Measurements from ENCODE around the gene ZNF789. TPM values are rescaled to one million over a fixed set of nuclear protein-coding genes. Genes with fewer than 3 reads are reported as not detected.

Gene ZNF789
- total RNA-seq, 1 donor from 2014 or later: 20.2 TPM

GRCh38 chr7:99473315-99473596 is 566 bp downstream of the ZNF789 start:
- peaks cover 3% of the 10 kb centered on the region for H4K20me1 ChIP-seq (ENCODE audit: low read depth)
- H3K4me3 ChIP-seq: peak overlapping the region; percentile 86
- peak overlapping the region; percentile 84 for H3K9ac ChIP-seq
- Mint-ChIP-seq H3K9me3 (no peaks in the 10 kb centered on the region), H3K27me3 (ENCODE audit: insufficient read depth, low read depth) (peaks cover 5% of the 10 kb centered on the region), H3K27ac (peak overlapping the region; percentile 91), H3K4me1 (peaks cover 14% of the 10 kb centered on the region), H3K36me3 (peaks cover 8% of the 10 kb centered on the region), H3K4me3 (peak overlapping the region; percentile 98)
- no peak for TF ChIP-seq EZH2phosphoT487 (IDR thresholded peaks at IDR 0.05)
- TF ChIP-seq CTCF (IDR thresholded peaks at IDR 0.05): no peak
- peak overlapping the region; percentile 84 for H2AFZ ChIP-seq (replicated peaks)
- H3K4me1 ChIP-seq: peaks cover 5% of the 10 kb centered on the region
- peaks cover 55% of the 10 kb centered on the region for H3K79me2 ChIP-seq (ENCODE audit: low read depth)
- peak overlapping the region; percentile 18 for H3K27ac ChIP-seq
- no peaks in the 10 kb centered on the region for H3K9me3 ChIP-seq (ENCODE audit: low read depth)
- H3K4me2 ChIP-seq: peak overlapping the region; percentile 79
- H3K27me3 ChIP-seq: peaks cover 10% of the 10 kb centered on the region
- H3K36me3 ChIP-seq: no peaks in the 10 kb centered on the region
- DNase-seq (ENCODE audit: low spot score): peak; percentile 54
- H3F3A ChIP-seq (ENCODE audit: low read depth): peaks cover 27% of the 10 kb centered on the region

GRCh38 chr7:99476107-99476506 is 3.4 kb downstream of the ZNF789 start:
- Histone ChIP-seq H3K4me2 (no peak overlapping the region), H2AFZ (replicated peaks) (no peak overlapping the region), H3F3A (ENCODE audit: low read depth) (peaks cover 9% of the 10 kb centered on the region), H3K4me1 (peaks cover 5% of the 10 kb centered on the region), H3K9me3 (ENCODE audit: low read depth) (no peaks in the 10 kb centered on the region), H3K4me3 (no peak overlapping the region), H3K9ac (no peak overlapping the region), H3K27me3 (no peaks in the 10 kb centered on the region), H3K27ac (no peak overlapping the region), H3K36me3 (no peaks in the 10 kb centered on the region), H3K79me2 (ENCODE audit: low read depth) (peaks cover 72% of the 10 kb centered on the region), H4K20me1 (ENCODE audit: low read depth) (peaks cover 3% of the 10 kb centered on the region)
- TF ChIP-seq EZH2phosphoT487 (IDR thresholded peaks at IDR 0.05) (no peak), CTCF (IDR thresholded peaks at IDR 0.05) (no peak), EZH2 (IDR thresholded peaks at IDR 0.05) (no peak)
- no peak for DNase-seq (ENCODE audit: low spot score)
- Mint-ChIP-seq H3K27ac (peak overlapping the region; percentile 37), H3K4me3 (no peak overlapping the region), H3K27me3 (ENCODE audit: insufficient read depth, low read depth) (peaks cover 4% of the 10 kb centered on the region), H3K9me3 (no peaks in the 10 kb centered on the region), H3K36me3 (peaks cover 14% of the 10 kb centered on the region), H3K4me1 (peaks cover 13% of the 10 kb centered on the region)

- H3K9me3 ChIP-seq (ENCODE audit: low read depth): no peaks in the 10 kb centered on the region
- no peak overlapping the region for H3K9ac ChIP-seq
- Mint-ChIP-seq H3K27me3 (ENCODE audit: insufficient read depth, low read depth) (no peaks in the 10 kb centered on the region), H3K4me3 (no peak overlapping the region), H3K36me3 (peaks cover 20% of the 10 kb centered on the region), H3K27ac (no peak overlapping the region), H3K4me1 (peaks cover 6% of the 10 kb centered on the region), H3K9me3 (no peaks in the 10 kb centered on the region)
- H3K4me1 ChIP-seq: peaks cover 3% of the 10 kb centered on the region
- H3F3A ChIP-seq (ENCODE audit: low read depth): no peaks in the 10 kb centered on the region
- TF ChIP-seq EZH2phosphoT487 (IDR thresholded peaks at IDR 0.05): no peak
- no peak for TF ChIP-seq EZH2 (IDR thresholded peaks at IDR 0.05)
- no peak for TF ChIP-seq CTCF (IDR thresholded peaks at IDR 0.05)
- no peak overlapping the region for H3K4me3 ChIP-seq
- H4K20me1 ChIP-seq (ENCODE audit: low read depth): peaks cover 3% of the 10 kb centered on the region
- peaks cover 62% of the 10 kb centered on the region for H3K79me2 ChIP-seq (ENCODE audit: low read depth)
- no peaks in the 10 kb centered on the region for H3K27me3 ChIP-seq
- H3K27ac ChIP-seq: no peak overlapping the region
- no peaks in the 10 kb centered on the region for H3K36me3 ChIP-seq
- DNase-seq (ENCODE audit: low spot score): no peak
- H2AFZ ChIP-seq (replicated peaks): no peak overlapping the region
- no peak overlapping the region for H3K4me2 ChIP-seq
Observed at GRCh38 chr7:99478464-99479440, 6.1 kb downstream of the ZNF789 start.

Data from neural progenitor cell (in vitro differentiated cells).